ENCODE measurements around the gene TNFRSF8. TPM values are rescaled to one million over a fixed set of nuclear protein-coding genes. Genes with fewer than 3 reads are reported as not detected.

The TNFRSF8 gene
- total and polyA plus RNA-seq, 9 of the 15 experiments (the other 6 are each of a cell fraction or from before 2014, with no cell fraction given), result 3.5 to 38.4 (median 17.1) TPM

DNA sequence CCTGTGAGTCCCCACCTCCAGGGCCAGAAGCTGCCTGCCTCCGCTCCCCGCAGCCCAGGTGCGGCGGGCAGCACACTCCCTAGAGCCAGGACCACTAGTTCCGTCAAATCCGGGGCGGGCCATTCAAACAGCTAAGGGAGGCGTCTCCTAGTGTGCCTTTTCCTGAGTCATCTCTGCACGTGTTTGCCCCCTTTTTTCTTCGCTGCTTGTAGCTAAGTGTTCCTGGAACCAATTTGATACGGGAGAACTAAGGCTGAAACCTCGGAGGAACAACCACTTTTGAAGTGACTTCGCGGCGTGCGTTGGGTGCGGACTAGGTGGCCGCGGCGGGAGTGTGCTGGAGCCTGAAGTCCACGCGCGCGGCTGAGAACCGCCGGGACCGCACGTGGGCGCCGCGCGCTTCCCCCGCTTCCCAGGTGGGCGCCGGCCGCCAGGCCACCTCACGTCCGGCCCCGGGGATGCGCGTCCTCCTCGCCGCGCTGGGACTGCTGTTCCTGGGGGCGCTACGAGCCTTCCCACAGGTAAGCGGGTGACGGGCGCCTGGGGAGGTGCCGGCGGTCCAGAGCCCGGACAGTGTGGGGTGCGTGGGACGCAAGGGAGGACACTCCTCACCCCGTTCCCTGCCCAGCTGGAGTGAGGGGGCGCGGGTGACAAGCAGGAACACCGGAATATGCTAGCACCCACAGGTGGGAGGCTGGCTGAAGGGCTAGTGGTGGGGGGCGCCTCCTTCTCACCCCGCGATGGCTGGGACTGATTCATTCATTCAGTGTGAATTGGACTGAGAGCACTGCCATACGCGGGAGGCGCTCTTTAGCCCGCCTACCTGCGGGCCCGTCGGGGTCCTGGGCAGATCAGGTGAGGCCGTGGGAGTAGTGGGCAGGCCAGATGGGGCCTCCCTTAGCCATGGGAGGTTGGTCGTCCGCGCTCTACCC lies at the start of gene TNFRSF8 (continued):
- TF ChIP-seq, protein P1, sequence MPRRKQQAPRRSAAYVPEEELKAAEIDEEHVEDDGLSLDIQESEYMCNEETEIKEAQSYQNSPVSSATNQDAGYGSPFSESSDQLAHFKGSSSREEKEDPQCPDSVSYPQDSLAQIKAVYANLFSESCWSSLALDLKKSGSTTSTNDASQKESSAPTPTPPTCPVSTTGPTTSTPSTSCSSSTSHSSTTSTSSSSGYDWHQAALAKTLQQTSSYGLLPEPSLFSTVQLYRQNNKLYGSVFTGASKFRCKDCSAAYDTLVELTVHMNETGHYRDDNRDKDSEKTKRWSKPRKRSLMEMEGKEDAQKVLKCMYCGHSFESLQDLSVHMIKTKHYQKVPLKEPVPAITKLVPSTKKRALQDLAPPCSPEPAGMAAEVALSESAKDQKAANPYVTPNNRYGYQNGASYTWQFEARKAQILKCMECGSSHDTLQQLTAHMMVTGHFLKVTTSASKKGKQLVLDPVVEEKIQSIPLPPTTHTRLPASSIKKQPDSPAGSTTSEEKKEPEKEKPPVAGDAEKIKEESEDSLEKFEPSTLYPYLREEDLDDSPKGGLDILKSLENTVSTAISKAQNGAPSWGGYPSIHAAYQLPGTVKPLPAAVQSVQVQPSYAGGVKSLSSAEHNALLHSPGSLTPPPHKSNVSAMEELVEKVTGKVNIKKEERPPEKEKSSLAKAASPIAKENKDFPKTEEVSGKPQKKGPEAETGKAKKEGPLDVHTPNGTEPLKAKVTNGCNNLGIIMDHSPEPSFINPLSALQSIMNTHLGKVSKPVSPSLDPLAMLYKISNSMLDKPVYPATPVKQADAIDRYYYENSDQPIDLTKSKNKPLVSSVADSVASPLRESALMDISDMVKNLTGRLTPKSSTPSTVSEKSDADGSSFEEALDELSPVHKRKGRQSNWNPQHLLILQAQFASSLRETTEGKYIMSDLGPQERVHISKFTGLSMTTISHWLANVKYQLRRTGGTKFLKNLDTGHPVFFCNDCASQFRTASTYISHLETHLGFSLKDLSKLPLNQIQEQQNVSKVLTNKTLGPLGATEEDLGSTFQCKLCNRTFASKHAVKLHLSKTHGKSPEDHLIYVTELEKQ (CRISPR knock-in tag; IDR thresholded peaks at IDR 0.05), result no peak
- TF ChIP-seq FOXK1 (CRISPR knock-in tag; IDR thresholded peaks at IDR 0.05; ENCODE audit: borderline replicate concordance) (peak; percentile 94), POU5F1 (IDR thresholded peaks at IDR 0.05; ENCODE audit: borderline replicate concordance, low read depth, low read length, partially characterized antibody) (no peak)
- TF ChIP-seq, protein P2, sequence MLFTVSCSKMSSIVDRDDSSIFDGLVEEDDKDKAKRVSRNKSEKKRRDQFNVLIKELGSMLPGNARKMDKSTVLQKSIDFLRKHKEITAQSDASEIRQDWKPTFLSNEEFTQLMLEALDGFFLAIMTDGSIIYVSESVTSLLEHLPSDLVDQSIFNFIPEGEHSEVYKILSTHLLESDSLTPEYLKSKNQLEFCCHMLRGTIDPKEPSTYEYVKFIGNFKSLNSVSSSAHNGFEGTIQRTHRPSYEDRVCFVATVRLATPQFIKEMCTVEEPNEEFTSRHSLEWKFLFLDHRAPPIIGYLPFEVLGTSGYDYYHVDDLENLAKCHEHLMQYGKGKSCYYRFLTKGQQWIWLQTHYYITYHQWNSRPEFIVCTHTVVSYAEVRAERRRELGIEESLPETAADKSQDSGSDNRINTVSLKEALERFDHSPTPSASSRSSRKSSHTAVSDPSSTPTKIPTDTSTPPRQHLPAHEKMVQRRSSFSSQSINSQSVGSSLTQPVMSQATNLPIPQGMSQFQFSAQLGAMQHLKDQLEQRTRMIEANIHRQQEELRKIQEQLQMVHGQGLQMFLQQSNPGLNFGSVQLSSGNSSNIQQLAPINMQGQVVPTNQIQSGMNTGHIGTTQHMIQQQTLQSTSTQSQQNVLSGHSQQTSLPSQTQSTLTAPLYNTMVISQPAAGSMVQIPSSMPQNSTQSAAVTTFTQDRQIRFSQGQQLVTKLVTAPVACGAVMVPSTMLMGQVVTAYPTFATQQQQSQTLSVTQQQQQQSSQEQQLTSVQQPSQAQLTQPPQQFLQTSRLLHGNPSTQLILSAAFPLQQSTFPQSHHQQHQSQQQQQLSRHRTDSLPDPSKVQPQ (CRISPR knock-in tag; IDR thresholded peaks at IDR 0.05; ENCODE audit: borderline replicate concordance), result no peak
- TF ChIP-seq, protein P3, sequence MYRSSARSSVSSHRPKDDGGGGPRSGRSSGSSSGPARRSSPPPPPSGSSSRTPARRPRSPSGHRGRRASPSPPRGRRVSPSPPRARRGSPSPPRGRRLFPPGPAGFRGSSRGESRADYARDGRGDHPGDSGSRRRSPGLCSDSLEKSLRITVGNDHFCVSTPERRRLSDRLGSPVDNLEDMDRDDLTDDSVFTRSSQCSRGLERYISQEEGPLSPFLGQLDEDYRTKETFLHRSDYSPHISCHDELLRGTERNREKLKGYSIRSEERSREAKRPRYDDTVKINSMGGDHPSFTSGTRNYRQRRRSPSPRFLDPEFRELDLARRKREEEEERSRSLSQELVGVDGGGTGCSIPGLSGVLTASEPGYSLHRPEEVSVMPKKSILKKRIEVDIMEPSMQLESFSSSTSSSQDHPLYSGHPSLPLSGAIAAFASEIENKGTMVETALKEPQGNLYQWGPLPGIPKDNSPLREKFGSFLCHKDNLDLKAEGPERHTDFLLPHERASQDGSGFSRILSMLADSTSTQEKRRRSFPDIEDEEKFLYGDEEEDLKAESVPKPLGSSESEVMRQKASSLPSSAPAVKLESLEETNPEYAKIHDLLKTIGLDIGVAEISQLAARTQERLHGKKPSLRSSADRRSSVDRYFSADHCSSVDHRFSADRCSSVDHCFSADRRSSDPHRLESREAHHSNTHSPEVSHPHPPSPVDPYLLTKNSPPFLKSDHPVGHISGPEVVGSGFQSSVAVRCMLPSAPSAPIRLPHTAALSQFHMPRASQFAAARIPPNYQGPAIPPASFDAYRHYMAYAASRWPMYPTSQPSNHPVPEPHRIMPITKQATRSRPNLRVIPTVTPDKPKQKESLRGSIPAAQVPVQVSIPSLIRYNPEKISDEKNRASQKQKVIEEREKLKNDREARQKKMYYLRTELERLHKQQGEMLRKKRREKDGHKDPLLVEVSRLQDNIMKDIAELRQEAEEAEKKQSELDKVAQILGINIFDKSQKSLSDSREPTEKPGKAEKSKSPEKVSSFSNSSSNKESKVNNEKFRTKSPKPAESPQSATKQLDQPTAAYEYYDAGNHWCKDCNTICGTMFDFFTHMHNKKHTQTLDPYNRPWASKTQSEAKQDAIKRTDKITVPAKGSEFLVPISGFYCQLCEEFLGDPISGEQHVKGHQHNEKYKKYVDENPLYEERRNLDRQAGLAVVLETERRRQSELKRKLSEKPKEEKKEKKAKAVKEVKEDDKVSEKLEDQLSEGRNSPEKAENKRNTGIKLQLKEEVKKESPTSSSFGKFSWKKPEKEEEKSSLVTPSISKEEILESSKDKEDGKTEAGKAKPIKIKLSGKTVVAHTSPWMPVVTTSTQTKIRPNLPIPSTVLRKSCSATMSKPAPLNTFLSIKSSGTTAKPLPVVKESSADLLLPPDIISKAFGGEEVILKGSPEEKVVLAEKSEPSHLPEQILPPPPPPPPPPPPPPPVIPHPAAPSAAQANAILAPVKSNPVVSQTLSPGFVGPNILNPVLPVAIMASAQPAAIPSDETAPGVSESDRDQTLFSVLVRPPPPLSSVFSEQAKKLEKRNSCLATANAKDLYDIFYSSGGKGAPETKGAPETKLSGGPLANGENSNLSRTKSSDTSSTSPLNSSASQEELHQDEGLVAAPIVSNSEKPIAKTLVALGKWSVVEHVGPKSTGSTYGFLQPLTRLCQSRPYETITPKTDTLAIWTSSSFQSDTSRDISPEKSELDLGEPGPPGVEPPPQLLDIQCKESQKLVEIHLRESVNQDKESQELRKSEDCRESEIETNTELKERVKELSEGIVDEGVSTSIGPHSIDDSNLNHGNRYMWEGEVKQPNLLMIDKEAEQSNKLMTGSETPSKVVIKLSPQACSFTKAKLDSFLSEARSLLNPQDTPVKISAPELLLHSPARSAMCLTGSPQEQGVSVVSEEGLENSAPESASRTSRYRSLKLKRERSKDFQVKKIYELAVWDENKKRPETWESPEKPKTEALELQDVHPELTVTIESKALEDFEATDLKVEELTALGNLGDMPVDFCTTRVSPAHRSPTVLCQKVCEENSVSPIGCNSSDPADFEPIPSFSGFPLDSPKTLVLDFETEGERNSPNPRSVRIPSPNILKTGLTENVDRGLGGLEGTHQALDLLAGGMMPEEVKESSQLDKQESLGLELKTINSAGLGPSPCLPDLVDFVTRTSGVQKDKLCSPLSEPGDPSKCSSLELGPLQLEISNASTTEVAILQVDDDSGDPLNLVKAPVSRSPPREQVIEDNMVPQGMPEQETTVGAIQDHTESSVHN (IDR thresholded peaks at IDR 0.05; ENCODE audit: borderline replicate concordance in 1 of 2, low read depth in 1 of 2), result no peak
- TF ChIP-seq, protein P4, sequence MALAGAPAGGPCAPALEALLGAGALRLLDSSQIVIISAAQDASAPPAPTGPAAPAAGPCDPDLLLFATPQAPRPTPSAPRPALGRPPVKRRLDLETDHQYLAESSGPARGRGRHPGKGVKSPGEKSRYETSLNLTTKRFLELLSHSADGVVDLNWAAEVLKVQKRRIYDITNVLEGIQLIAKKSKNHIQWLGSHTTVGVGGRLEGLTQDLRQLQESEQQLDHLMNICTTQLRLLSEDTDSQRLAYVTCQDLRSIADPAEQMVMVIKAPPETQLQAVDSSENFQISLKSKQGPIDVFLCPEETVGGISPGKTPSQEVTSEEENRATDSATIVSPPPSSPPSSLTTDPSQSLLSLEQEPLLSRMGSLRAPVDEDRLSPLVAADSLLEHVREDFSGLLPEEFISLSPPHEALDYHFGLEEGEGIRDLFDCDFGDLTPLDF (CRISPR knock-in tag; IDR thresholded peaks at IDR 0.05), result peak; percentile 83; the same call in 1 of the 2 replicates
- TF ChIP-seq, protein P5, sequence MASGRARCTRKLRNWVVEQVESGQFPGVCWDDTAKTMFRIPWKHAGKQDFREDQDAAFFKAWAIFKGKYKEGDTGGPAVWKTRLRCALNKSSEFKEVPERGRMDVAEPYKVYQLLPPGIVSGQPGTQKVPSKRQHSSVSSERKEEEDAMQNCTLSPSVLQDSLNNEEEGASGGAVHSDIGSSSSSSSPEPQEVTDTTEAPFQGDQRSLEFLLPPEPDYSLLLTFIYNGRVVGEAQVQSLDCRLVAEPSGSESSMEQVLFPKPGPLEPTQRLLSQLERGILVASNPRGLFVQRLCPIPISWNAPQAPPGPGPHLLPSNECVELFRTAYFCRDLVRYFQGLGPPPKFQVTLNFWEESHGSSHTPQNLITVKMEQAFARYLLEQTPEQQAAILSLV (tag; IDR thresholded peaks at IDR 0.05), result no peak
